Mammary epithelial cell (primary cell): ENCODE data around the gene MIS18A.

Source experiments
- EZH2 ChIP-seq: IDR thresholded peaks from 2 replicates; pipeline ENCODE4 v1.6.1; 2012; ENCODE audit warnings: low read length, inconsistent platforms, borderline replicate concordance
- TF ChIP-seq, protein P1 (sequence below), 2 donors: IDR thresholded peaks in 1 of 2; conservative IDR thresholded peaks in 1 of 2; 2 replicates each; pipeline ENCODE4 v1.5.1; 2011 to 2012; ENCODE audit warnings: inconsistent platforms in 2 of 2, low read length in 2 of 2, mild to moderate bottlenecking in 2 of 2, control low read depth in 1 of 2, low read depth in 1 of 2; ENCODE audit not compliant: insufficient read depth in 1 of 2; ENCODE audit errors: extremely low read depth in 1 of 2

DNA sequence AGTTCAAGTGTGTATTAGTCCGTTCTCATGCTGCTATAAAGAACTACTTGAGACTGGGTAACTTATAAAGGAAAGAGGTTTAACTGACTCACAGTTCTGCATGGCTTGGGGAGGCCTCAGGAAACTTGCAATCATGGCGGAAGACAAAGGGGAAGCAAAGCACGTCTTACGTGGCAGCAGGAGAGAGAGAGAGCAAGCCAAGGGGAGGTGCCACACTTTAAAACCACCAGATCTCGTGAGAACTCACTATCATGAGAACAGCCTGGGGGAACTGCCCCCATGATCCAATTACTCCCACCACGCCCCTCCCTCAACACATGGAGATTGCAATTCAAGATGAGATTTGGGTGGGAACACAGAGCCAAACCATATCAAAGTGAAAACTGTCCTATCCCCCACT lies 4.1 kb upstream of the MIS18A start:
- TF ChIP-seq, protein P1, sequence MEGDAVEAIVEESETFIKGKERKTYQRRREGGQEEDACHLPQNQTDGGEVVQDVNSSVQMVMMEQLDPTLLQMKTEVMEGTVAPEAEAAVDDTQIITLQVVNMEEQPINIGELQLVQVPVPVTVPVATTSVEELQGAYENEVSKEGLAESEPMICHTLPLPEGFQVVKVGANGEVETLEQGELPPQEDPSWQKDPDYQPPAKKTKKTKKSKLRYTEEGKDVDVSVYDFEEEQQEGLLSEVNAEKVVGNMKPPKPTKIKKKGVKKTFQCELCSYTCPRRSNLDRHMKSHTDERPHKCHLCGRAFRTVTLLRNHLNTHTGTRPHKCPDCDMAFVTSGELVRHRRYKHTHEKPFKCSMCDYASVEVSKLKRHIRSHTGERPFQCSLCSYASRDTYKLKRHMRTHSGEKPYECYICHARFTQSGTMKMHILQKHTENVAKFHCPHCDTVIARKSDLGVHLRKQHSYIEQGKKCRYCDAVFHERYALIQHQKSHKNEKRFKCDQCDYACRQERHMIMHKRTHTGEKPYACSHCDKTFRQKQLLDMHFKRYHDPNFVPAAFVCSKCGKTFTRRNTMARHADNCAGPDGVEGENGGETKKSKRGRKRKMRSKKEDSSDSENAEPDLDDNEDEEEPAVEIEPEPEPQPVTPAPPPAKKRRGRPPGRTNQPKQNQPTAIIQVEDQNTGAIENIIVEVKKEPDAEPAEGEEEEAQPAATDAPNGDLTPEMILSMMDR (conservative IDR thresholded peaks at IDR 0.05 in 1 of 2, IDR thresholded peaks at IDR 0.05 in 1 of 2; ENCODE audit: extremely low read depth in 1 of 2, insufficient read depth in 1 of 2, low read depth in 1 of 2, low read length in 2 of 2) = no peak
- no peak for TF ChIP-seq EZH2
